NCI-H69 (cell line): ENCODE results near the gene FBXO34.
A peak's percentile ranks its signal among the peaks of the same experiment; 100 is the strongest.

Source experiments
- DNase-seq: peaks from one replicate; lab custom pipeline; 2025; lab: John Stamatoyannopoulos, UW

The FBXO34 gene

DNA sequence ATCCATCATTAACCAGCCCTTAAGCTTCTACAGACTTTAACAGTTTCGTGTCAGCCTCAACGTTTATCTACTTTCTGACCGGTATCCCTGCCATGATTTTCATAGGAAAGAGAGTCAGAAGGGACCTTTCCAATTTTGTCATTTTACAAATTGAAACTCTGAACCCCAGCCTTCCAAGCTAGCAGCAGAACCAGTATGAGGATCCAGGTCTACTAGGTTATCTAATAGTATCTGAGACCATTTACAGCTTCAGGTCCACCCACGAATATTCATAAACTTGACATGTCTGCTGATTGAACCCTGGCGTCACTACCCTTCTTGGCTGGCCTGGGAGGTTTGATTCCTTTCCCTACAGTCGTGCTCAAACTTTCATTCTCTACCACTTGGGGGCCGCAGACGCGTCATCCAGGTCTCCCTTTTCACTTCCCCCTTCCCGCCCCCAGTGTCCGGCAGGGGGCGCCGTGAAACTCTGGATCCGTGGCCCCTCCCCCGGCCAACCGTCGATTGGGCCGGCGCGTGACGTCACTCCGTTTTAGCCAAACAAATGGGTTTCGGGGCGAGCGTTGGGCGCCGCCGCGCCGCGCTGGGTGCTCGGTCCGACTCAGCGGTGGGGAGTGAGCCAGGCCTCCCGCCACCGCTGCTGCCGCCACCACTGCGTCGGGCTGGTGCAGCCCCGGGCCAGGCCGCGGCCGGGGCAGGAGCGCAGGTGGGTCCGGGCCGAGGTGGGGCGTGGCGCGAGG lies at the start of gene FBXO34:
Gene FBXO34, plus strand, starts transcription at position 590 of the 740 bp plus-strand sequence. CDS start 78,970 bp downstream, outside the sequence.
- DNase-seq: peak; percentile 99

DNA sequence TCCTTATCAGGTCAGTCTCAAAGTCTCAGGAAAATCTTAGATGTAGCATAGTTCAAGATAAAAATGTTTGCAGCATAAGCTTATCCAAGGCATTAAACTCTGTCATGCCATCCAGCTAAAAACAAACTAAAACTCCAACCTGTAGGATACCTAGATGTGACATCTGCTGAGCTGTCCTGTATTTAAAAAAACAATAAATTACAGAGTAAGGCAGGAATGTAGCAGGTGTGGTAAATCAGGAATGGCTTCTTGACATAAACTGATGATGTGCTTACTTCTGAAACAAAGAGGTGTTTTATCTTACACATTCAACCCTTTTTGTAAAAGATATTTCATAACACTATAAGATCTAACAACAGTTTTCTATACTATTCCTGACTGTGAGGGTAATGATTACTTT lies 49.3 kb upstream of the FBXO34 start:
- DNase-seq: no peak

DNA sequence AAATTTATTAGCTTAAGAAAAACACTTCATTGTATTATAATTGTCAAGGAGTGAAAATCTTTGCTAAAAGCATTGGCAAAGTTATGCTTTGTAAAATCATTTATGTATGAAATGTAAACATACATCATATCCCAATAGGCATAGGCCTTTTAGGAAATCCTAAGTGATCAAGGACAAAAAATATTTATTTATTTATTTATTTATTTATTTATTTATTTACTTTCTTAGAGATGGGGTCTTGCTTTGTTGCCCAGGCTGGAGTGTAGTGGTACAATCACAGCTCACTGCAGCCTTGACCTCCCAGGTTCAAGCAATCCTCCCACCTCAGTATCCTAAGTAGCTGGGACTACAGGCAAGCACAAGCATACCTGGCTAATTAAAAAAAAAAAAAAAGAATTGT lies 47.9 kb upstream of the FBXO34 start:
- DNase-seq: no peak

DNA sequence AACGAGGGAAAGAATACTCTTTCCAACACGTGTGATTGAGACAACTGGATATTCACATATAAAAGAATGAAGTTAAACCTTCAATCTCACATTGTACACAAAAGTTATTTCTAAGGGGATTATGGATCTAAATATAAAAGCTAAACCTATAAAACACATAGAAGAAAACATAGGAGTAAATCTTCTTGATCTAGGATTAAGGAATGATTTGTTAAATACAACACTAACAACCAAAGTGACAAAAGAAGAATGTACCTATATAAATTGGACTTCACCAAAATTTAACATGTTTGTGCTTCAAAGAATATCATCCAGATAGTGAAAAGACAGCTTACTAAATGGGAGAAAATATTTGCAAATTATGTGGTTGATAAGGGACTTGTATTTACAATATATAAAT lies 43.0 kb upstream of the FBXO34 start:
- DNase-seq: no peak

DNA sequence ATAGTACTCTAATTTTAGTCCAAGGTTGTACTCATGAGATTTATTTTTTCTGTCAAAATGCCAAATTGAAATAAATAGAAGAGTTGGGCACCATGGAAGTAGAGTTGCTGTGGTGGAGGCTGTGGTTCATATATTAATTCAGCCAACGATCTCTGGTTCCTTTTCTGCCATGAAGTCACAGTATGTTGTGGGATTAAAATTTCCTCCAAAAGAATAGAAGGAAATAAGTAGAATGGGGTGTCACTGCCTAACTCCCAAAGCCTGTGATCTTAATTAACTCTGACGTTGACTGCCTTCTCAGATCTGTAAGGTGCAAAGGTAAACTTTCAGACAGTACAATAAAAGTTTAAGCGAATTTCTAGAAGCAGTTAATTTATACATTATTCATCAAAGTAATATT lies 37.6 kb upstream of the FBXO34 start:
- no peak for DNase-seq

- DNase-seq: no peak
Observed at GRCh38 chr14:55238019-55238680, 33.1 kb upstream of the FBXO34 start.

DNA sequence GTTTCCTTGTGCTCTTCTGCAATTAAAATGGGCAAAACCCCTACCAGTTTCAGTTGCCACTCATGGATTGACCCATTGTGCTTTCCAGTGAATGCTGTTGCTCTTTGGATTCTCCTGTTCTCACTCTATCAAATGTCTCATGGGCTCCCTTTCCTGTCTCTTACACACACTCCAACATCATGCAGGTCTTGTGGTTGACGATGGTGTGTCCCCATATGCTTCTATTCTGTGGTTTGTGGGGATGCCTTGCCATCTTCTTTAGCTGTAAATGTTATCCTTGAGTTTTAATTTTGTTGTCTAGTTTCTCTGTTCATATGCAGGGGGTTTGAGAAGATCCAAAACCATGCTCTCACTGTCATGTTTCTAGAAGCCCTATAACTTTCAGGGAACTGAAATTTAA lies 31.9 kb upstream of the FBXO34 start:
- no peak for DNase-seq

- no peak for DNase-seq
Observed at GRCh38 chr14:55240526-55241178, 30.6 kb upstream of the FBXO34 start.

GRCh38 chr14:55241673-55242072 lies 29.5 kb upstream of the FBXO34 start:
- DNase-seq: no peak

GRCh38 chr14:55243386-55243785 lies 27.8 kb upstream of the FBXO34 start:
- DNase-seq: no peak

GRCh38 chr14:55243813-55244212 lies 27.4 kb upstream of the FBXO34 start:
- no peak for DNase-seq

GRCh38 chr14:55245657-55246268 lies 25.5 kb upstream of the FBXO34 start:
- peak; percentile 60 for DNase-seq

DNA sequence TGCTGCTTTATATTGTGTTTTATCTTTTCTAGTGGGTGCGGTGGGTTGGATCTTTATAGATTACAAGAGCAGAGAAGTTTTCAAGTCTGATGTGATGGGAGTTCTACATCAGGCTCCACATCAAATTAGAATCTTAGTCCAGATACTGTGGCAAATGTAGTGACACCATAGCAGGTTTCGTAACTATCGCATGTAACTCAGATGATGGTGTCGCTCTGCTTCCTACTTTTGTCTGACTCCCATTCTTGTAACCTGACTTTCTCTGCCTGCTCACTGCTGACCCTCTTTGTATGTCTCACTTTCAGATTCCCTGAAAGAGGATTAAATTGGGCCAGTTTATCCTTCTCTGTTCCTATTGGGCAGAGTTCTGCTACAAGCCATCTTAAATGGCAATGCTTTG lies 22.8 kb upstream of the FBXO34 start:
- no peak for DNase-seq

DNA sequence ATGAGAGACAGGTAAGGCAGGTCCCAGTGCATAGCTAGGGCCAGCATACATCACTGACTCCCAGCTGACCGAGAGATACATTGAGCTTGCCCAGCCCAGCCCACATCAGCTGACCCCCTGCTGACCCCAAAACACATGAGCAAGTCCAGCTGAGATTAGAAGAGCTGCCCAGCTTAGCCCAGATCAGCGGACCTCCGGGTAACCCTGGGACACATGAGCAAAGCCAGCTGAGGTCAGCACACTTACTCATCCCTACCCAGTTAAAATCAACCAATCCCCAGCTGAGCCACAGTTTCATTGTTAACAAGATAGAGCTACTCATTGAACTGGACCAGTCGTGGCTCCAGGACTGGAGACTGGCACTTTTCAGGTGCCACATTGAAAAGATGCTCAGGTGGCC lies 21.8 kb upstream of the FBXO34 start:
- no peak for DNase-seq

- no peak for DNase-seq
Observed at GRCh38 chr14:55253276-55253675, 17.9 kb upstream of the FBXO34 start.

DNA sequence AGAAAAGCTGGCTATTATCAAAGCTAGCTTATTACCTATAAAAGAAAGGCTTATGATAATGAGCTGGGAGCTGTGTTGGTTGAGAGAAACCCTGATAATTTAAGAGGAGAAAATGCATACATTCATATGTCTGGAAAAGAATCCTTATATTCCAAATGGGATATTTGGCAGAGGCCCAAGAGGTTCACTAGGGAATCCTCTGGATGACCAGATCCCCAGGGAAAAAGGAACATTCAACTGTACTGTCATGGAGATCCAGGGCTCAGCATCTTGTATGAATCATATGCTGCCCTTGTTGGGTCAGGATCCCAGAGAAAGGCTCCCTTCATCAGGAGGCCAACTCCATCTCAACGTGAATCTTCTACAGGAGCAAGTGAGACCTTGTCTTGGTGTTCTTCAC lies 16.6 kb upstream of the FBXO34 start:
- DNase-seq: peak; percentile 63

- DNase-seq: peak; percentile 12
Observed at GRCh38 chr14:55255979-55256378, 15.2 kb upstream of the FBXO34 start.

GRCh38 chr14:55256586-55256985 lies 14.6 kb upstream of the FBXO34 start:
- DNase-seq: peak; percentile 45

GRCh38 chr14:55265197-55265596 lies 6.0 kb upstream of the FBXO34 start:
- DNase-seq: no peak

GRCh38 chr14:55267820-55268219 lies 3.4 kb upstream of the FBXO34 start:
- DNase-seq: no peak

DNA sequence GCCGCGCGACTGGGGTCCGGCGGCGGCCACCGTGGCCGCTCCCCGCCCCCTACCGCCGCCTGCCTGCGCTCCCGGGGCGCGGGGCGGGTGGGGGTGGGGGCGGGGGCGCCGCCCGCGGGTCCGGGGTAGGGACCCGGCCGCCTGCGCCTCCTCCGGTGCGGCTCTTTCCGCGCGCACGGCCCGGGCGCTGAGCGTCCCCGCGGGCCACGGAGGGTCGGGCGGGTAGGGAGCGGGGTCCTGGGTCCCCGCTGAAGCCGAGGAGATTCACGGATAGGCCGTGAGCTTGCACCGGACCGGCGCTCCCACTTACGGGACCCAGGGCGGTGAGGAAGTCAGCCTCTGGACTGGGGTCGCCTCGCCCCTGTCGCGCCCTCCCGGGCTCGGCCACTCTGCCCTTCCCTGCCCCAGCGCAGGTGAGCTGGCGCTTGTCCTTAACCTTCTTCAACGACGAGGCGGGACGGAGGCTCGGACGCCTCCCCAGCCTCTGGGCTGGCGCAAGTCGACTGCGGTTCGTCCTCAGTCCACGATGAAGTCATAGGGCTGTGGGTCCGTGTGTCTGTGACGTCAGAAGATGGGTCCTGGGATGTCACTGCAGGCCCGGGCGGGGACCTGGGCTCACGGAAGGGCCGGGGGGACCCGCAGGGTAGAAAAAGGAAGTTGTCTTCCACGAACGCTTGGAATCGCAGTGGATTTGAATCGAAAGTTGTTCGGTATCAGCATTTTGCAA lies 514 bp downstream of the FBXO34 start:
- peak; percentile 91 for DNase-seq

DNA sequence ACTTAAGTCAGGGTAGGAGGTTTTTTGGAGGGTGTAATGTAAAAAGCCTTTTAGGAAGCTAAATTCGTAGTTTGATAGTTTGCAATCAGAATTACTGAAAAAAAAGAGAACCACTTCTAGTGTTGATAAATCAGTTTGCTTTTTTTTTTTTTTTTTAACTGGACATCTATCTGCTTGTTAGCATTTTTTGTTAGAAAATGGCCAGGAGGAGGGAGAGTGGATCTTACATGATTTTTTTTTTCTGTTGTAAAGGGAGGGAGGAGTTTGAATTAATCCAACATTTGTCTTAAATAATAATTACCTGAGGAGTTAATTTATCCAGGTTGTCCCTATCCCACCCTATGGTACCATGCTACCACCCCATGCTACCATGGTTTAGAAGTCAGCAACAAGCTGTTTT lies 1.2 kb downstream of the FBXO34 start:
- peak; percentile 28 for DNase-seq
